HG03521 (cell line): Measurements from ENCODE around the gene NFATC1.
A peak's percentile ranks its signal among the peaks of the same experiment; 100 is the strongest.

Experiments used
- ATAC-seq: cut with Tn5 transposase; IDR thresholded peaks from one replicate; pipeline ENCODE4 v1.9.1; 2021; ENCODE audit warnings: mild to moderate bottlenecking, moderate library complexity; ENCODE audit not compliant: unreplicated experiment

The NFATC1 gene

DNA sequence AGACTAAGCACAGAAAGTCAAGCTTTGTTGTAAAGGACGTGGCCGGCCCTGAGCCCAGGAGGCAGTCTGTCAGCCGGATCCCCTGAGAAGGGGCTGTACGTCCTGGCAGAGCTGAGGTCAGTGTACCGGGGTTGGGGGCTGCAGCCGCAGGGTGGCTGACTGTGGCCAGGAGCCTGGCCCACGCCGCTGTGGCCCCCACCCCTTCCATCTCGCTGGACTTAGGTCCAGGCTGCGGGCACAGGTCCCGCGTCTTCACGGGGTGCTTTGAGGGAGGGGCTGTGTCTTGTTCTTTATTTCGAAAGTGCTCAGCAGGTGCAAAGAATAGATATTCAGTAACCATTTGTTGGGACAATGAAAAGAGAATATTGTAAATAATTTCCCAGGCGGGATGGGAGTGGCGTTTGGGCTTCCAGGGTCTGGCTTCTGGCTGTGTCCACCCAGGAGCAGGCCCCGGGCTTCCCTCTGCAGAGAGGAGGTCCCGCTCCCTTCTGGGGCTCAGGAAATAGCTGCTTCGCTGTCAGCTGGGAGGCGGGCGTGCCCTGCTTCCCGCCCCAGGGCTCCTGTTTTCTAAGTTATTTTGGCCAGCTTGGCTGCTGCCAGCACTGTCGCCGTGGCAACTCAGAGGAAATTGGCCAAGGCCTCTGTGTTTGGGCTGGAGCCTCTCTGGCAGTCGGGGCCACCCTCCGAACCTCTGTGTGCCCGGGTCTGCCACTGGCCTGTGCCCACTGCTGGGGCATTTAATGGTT is 7.4 kb downstream of the NFATC1 start:
- no peak for ATAC-seq

GRCh38 chr18:79403723-79404566 is 8.2 kb downstream of the NFATC1 start:
- ATAC-seq, result no peak

GRCh38 chr18:79404567-79404910 is 8.8 kb downstream of the NFATC1 start:
- no peak for ATAC-seq

DNA sequence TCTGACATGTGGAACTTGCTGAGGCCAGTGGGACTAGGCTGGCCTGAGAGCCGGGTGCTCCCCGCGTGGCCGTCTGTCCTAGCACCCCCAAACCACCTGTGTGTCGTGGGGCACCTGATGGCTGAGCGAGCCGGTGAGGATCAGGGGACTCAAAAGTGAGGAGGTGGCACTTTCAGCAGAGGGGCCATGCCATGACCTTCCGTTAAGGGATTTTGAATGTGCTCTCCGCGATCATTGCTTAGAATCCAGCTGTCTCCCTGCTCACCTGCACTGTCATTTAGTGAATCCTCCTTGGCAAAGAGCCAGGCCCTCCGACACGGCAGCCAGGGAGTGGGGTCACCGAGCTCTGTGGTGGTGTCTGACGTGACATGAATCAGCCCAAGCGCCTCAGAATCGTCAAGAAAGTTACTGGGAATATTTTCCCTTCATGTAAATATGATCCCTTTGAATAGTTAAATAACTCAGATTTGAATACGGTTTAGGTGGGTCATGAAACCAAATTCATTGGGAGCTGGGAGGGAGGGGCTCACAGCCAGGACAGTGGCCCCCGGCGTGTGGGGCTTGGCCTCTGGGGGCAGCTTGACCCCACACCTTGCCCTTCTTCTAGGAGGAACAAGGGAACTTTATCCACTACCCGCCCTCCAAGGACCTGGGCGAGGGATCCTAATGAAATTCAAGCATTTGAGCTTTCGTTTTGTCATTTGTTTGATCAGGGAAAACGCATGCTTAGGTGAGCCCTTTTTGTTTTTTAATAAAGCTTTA is 9.5 kb downstream of the NFATC1 start:
- no peak for ATAC-seq

DNA sequence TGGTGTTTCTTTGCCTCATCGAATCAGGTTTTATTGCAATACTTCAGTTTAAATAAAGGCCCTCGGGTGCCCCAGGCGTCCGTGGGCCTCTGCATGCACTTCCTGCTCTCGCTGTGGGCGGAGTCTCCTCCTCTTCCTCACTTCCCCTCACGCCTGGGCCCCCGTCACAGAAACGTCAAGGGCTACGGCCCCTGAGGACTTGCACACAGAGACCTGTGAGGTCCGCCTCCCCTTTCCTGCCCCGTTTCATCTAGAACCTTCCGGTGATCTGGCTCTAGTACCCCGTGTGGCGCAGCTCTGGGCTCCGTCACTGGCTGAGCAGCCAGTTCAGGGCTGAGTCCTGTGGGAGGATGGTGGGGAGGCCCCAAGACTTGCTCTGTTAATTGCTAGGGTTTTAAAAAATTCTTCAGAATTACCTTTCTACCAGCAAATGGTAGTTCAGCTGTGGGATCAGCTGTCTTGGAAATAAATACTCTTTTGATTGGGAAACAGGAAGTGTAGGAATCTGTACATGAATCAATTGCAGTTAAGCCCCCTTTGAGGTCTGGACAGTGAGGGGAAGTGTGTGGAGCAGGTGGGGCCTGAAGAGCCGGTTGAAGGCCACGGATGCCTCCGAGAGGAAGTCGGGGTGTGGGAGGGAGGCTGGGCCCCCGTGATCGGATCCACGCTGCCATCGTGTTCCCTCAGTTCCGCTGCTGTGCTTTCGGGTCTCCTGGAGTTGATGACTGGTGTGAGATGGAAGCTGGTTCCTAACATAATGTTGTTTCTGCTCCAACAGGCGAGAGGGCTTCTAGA is 10.2 kb downstream of the NFATC1 start:
- peak; percentile 73 for ATAC-seq

- no peak for ATAC-seq
These were observed 11.0 kb downstream of the NFATC1 start for GRCh38 chr18:79406708-79407107.

GRCh38 chr18:79409313-79409712 is 13.6 kb downstream of the NFATC1 start:
- ATAC-seq, result no peak

- no peak for ATAC-seq
These were observed 14.5 kb downstream of the NFATC1 start for GRCh38 chr18:79410171-79410641.

- ATAC-seq, result no peak
These were observed 15.2 kb downstream of the NFATC1 start for GRCh38 chr18:79410731-79411613.

GRCh38 chr18:79411614-79412526 is 16.1 kb downstream of the NFATC1 start:
- ATAC-seq, result no peak

DNA sequence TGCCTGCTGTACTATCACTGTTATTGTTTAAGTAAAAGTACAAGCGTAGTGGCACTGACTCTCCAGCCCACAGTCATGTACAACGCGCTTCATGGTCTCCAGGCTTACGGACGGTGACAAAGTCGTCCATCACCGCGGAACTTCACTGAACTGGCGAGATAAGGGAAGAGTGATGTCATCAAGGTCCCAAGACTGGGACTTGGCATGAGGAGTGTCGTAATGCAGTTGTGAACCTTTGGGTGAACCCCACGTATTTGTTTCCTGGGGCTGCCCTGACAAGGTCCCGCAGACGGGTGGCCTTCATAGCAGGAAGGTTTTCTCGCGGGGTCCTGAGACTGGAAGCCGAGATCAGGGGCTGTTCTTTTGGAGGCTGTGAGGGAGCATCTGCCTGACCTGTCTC is 17.3 kb downstream of the NFATC1 start:
- no peak for ATAC-seq

DNA sequence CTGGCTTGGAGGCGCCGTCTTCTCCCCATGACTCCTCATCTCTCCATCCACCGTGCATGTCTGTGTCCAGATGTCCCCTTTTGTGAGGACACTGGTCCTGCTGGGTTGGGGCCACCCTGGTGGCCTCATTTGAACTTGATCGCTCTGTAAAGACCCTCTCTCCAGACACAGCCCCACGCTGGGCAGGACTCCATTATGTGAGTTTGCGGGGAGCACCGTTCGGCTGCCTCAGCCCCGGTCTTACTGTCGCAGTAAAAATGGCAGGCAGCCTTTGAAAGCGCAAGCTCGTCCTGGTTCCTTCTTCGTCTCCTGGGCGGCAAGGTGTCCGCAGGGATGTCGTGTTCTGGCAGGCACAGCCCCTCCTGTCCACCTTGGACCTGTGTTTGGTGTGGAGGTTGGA is 17.7 kb downstream of the NFATC1 start:
- no peak for ATAC-seq

GRCh38 chr18:79413901-79414300 is 18.2 kb downstream of the NFATC1 start:
- no peak for ATAC-seq

- no peak for ATAC-seq
These were observed 20.4 kb downstream of the NFATC1 start for GRCh38 chr18:79416022-79416676.

- no peak for ATAC-seq
These were observed 20.9 kb downstream of the NFATC1 start for GRCh38 chr18:79416677-79417052.

DNA sequence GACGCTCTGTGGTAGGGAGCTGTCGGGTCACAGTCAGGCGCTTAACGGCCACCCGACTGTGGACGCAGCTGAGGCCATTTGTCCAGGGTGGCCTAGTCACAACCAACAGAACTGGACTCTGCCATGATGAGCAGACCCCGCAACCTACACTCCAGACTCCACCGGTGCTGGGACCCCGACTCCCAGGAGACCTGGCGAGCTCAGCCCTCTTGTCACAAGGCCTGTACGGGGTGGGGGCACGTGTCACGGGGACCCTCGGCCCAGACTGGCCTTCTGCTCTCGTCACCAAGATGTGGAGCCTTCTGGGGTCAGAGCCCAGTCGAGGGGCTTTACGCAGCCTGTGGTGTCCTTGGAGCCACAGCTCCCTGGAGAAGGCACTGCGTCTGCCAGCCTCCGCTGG is 22.5 kb downstream of the NFATC1 start:
- ATAC-seq, result no peak

GRCh38 chr18:79418642-79419041 is 22.9 kb downstream of the NFATC1 start:
- no peak for ATAC-seq
